Uterus (tissue), 2 donors: ENCODE measurements around the gene FITM1.

Experiments
- POLR2A ChIP-seq, 2 donors: fragments of 450-650 bp; IDR thresholded peaks; one replicate each; pipeline ENCODE4 v1.6.1; 2016; ENCODE audit warnings: antibody characterized with exemption in 2 of 2, mild to moderate bottlenecking in 1 of 2, moderate library complexity in 1 of 2
- TF ChIP-seq, protein P1 (sequence below), 4 experiments: fragments of 200-600 bp in 2 of 4; fragments of 450-650 bp in 2 of 4; sonication (generic) in 2 of 4; IDR thresholded peaks; one replicate each; pipeline ENCODE4 v1.5.1; 2016 to 2019; ENCODE audit warnings: antibody characterized with exemption in 4 of 4, mild to moderate bottlenecking in 2 of 4, moderate library complexity in 1 of 4

DNA sequence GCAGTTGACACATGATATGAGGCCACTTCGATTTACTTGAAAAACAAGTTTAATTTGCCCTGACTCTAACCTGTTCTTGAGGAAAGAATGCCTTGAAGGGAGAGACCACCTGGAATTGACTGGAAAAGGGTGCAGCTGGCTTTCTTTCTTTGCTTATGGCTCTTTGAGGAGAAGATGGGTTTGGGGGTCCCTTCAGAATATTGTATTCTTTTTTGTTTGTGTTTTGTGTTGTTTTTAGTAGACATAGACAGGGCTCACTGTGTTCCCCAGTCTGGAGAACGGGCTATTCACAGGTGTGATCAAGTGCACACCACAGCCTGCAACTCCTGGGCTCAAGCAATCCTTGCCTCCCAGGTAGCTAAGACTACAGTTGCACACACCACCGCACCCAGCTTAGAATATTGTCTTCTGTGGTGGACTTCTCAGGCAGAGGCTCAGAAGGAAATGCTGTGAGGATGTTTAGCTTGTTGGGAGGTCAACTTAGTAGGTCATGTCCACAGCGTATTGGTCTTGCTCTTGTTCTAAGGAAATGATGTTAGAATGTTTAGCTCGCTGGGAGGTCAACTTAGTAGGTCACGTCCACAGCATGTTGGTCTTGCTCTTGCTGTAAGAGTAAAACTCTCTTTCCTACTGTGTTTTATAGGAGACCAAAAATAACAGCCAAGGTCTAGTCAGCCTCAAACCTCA lies 14.2 kb upstream of the FITM1 start:
- no peak for TF ChIP-seq POLR2A (IDR thresholded peaks at IDR 0.05)
- TF ChIP-seq, protein P1, sequence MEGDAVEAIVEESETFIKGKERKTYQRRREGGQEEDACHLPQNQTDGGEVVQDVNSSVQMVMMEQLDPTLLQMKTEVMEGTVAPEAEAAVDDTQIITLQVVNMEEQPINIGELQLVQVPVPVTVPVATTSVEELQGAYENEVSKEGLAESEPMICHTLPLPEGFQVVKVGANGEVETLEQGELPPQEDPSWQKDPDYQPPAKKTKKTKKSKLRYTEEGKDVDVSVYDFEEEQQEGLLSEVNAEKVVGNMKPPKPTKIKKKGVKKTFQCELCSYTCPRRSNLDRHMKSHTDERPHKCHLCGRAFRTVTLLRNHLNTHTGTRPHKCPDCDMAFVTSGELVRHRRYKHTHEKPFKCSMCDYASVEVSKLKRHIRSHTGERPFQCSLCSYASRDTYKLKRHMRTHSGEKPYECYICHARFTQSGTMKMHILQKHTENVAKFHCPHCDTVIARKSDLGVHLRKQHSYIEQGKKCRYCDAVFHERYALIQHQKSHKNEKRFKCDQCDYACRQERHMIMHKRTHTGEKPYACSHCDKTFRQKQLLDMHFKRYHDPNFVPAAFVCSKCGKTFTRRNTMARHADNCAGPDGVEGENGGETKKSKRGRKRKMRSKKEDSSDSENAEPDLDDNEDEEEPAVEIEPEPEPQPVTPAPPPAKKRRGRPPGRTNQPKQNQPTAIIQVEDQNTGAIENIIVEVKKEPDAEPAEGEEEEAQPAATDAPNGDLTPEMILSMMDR (IDR thresholded peaks at IDR 0.05): no peak
